Neural cell (in vitro differentiated cells): ENCODE results near the gene DEK. TPM values are rescaled to one million over a fixed set of nuclear protein-coding genes. Genes with fewer than 3 reads are reported as not detected.
"Not testable (repeated sequence)": the region's sequence is repeated elsewhere in the genome, so short reads cannot be mapped to it uniquely, and the experiment has no call there.

ENCODE experiments used
- H2AFZ ChIP-seq: fragments of 200-600, 300-800 bp; sonication (generic), shearing (Covaris generic); 2 replicates; pipeline ENCODE4 v1.6.0; 2014; ENCODE audit warnings: low read depth, mild to moderate bottlenecking, antibody characterized with exemption, low read length, moderate library complexity
- H3F3A ChIP-seq: fragments of 200-600 bp; shearing (Covaris generic); 2 replicates; pipeline ENCODE4 v1.6.1; 2016; ENCODE audit warnings: mild to moderate bottlenecking, moderate library complexity, mixed read lengths, antibody characterized with exemption, low read length; ENCODE audit not compliant: insufficient read depth, poor library complexity, severe bottlenecking
- H3K27ac ChIP-seq: fragments of 200-600, 300-800 bp; sonication (generic), shearing (Covaris generic); 2 replicates; pipeline ENCODE4 v1.5.1; 2014; ENCODE audit warnings: mild to moderate bottlenecking, low read length, moderate library complexity
- H3K27me3 ChIP-seq: fragments of 300-800, 200-600 bp; sonication (generic), shearing (Covaris generic); 2 replicates; pipeline ENCODE4 v1.6.0; 2014; ENCODE audit warnings: mild to moderate bottlenecking, low read depth, low read length, moderate library complexity; ENCODE audit not compliant: insufficient read depth
- H3K36me3 ChIP-seq: fragments of 300-800, 200-600 bp; sonication (generic), shearing (Covaris generic); 2 replicates; pipeline ENCODE4 v1.5.1; 2014; ENCODE audit warnings: mild to moderate bottlenecking, antibody characterized with exemption, low read length, moderate library complexity; ENCODE audit not compliant: insufficient read depth
- H3K4me2 ChIP-seq: fragments of 300-800, 200-600 bp; sonication (generic), shearing (Covaris generic); 2 replicates; pipeline ENCODE4 v1.6.0; 2014; ENCODE audit warnings: mild to moderate bottlenecking, low read length
- H3K4me3 ChIP-seq: fragments of 300-800, 200-600 bp; sonication (generic), shearing (Covaris generic); 2 replicates; pipeline ENCODE4 v1.5.1; 2014; ENCODE audit warnings: mild to moderate bottlenecking, low read length, moderate library complexity
- H3K79me2 ChIP-seq: fragments of 200-600 bp; shearing (Covaris generic); replicated peaks from 2 replicates; pipeline ENCODE4 v1.6.0; 2014; ENCODE audit warnings: mild to moderate bottlenecking, low read length, moderate library complexity; ENCODE audit not compliant: insufficient read depth
- H3K9ac ChIP-seq: fragments of 300-800, 200-600 bp; sonication (generic), shearing (Covaris generic); 2 replicates; pipeline ENCODE4 v1.6.1; 2016; ENCODE audit warnings: mild to moderate bottlenecking, low read length, mixed read lengths
- H3K9me2 ChIP-seq: fragments of 200-600 bp; shearing (Covaris generic); 2 replicates; pipeline ENCODE4 v1.6.1; 2016; ENCODE audit warnings: mild to moderate bottlenecking, low read length, mixed read lengths; ENCODE audit not compliant: insufficient read depth
- H3K9me3 ChIP-seq: fragments of 200-600, 300-800 bp; sonication (generic), shearing (Covaris generic); 2 replicates; pipeline ENCODE4 v1.6.1; 2016; ENCODE audit warnings: mild to moderate bottlenecking, mixed run types, low read length, moderate library complexity, mixed read lengths
- H4K20me1 ChIP-seq: fragments of 200-600 bp; shearing (Covaris generic); 2 replicates; pipeline ENCODE4 v1.6.1; 2016; ENCODE audit warnings: mild to moderate bottlenecking, mixed run types; ENCODE audit not compliant: insufficient read depth
- CTCF ChIP-seq: fragments of 450-650 bp; IDR thresholded peaks from 2 replicates; pipeline ENCODE4 v1.5.1; 2014; ENCODE audit warnings: antibody characterized with exemption, mild to moderate bottlenecking, moderate library complexity; ENCODE audit not compliant: poor library complexity, severe bottlenecking
- EP300 ChIP-seq: fragments of 450-650 bp; conservative IDR thresholded peaks from 2 replicates; pipeline ENCODE4 v1.6.1; 2014; ENCODE audit warnings: antibody characterized with exemption, mild to moderate bottlenecking, moderate library complexity; ENCODE audit not compliant: poor library complexity, severe bottlenecking
- EZH2 ChIP-seq: fragments of 200-600, 300-800 bp; shearing (Covaris generic), sonication (generic); IDR thresholded peaks from 2 replicates; pipeline ENCODE4 v1.6.1; 2014; ENCODE audit warnings: antibody characterized with exemption, low read length, borderline replicate concordance, mild to moderate bottlenecking; ENCODE audit not compliant: insufficient read depth, poor library complexity, severe bottlenecking
- MXI1 ChIP-seq: fragments of 450-650 bp; conservative IDR thresholded peaks from 2 replicates; pipeline ENCODE4 v1.6.1; 2014; ENCODE audit warnings: antibody characterized with exemption, mild to moderate bottlenecking; ENCODE audit not compliant: poor library complexity, severe bottlenecking
- POLR2AphosphoS5 ChIP-seq: IDR thresholded peaks from 2 replicates; pipeline ENCODE4 v1.6.1; 2012
- RAD21 ChIP-seq: fragments of 450-650 bp; conservative IDR thresholded peaks from 2 replicates; pipeline ENCODE4 v1.6.1; 2014; ENCODE audit warnings: antibody characterized with exemption, mild to moderate bottlenecking, moderate library complexity
- SMC3 ChIP-seq: fragments of 450-650 bp; conservative IDR thresholded peaks from 2 replicates; pipeline ENCODE4 v1.6.1; 2014; ENCODE audit warnings: antibody characterized with exemption, mild to moderate bottlenecking, moderate library complexity; ENCODE audit not compliant: poor library complexity
- TAF1 ChIP-seq: IDR thresholded peaks from 2 replicates; pipeline ENCODE4 v1.6.1; 2012; ENCODE audit warnings: low read depth
- polyA plus RNA-seq: library from polyadenylated mRNA; depleted of rRNA; stranded (reverse); fragments of >200 nt; gene quantifications from 2 replicates; pipeline ENCODE4 v1.2.3, GENCODE V29; 2014
- TF ChIP-seq, protein P1 (sequence below): IDR thresholded peaks from 2 replicates; pipeline ENCODE4 v1.6.1; 2012; ENCODE audit warnings: borderline replicate concordance

Gene DEK
- polyA plus RNA-seq, 1 donor from 2014 or later: 94.3 TPM

GRCh38 chr6:18209539-18210197 is 54.7 kb downstream of the DEK start:
- no peak overlapping the region for H3K27ac ChIP-seq
- no peaks in the 10 kb centered on the region for H3K27me3 ChIP-seq
- H3K9me2 ChIP-seq: no peaks in the 10 kb centered on the region
- no peaks in the 10 kb centered on the region for H4K20me1 ChIP-seq
- no peak for TF ChIP-seq CTCF
- TF ChIP-seq SMC3: no peak
- no peak for TF ChIP-seq TAF1
- TF ChIP-seq POLR2AphosphoS5: no peak
- TF ChIP-seq, protein P1, sequence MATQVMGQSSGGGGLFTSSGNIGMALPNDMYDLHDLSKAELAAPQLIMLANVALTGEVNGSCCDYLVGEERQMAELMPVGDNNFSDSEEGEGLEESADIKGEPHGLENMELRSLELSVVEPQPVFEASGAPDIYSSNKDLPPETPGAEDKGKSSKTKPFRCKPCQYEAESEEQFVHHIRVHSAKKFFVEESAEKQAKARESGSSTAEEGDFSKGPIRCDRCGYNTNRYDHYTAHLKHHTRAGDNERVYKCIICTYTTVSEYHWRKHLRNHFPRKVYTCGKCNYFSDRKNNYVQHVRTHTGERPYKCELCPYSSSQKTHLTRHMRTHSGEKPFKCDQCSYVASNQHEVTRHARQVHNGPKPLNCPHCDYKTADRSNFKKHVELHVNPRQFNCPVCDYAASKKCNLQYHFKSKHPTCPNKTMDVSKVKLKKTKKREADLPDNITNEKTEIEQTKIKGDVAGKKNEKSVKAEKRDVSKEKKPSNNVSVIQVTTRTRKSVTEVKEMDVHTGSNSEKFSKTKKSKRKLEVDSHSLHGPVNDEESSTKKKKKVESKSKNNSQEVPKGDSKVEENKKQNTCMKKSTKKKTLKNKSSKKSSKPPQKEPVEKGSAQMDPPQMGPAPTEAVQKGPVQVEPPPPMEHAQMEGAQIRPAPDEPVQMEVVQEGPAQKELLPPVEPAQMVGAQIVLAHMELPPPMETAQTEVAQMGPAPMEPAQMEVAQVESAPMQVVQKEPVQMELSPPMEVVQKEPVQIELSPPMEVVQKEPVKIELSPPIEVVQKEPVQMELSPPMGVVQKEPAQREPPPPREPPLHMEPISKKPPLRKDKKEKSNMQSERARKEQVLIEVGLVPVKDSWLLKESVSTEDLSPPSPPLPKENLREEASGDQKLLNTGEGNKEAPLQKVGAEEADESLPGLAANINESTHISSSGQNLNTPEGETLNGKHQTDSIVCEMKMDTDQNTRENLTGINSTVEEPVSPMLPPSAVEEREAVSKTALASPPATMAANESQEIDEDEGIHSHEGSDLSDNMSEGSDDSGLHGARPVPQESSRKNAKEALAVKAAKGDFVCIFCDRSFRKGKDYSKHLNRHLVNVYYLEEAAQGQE: no peak
- no peak for TF ChIP-seq EP300
- no peak for TF ChIP-seq RAD21
- TF ChIP-seq EZH2: no peak
- TF ChIP-seq MXI1: no peak
- no peak overlapping the region for H3K9ac ChIP-seq
- H3K79me2 ChIP-seq: no peaks in the 10 kb centered on the region
- H2AFZ ChIP-seq: no peak overlapping the region
- no peaks in the 10 kb centered on the region for H3K9me3 ChIP-seq
- H3K4me2 ChIP-seq: no peak overlapping the region
- H3K36me3 ChIP-seq: peaks cover 5% of the 10 kb centered on the region
- H3F3A ChIP-seq: no peaks in the 10 kb centered on the region
- no peak overlapping the region for H3K4me3 ChIP-seq

DNA sequence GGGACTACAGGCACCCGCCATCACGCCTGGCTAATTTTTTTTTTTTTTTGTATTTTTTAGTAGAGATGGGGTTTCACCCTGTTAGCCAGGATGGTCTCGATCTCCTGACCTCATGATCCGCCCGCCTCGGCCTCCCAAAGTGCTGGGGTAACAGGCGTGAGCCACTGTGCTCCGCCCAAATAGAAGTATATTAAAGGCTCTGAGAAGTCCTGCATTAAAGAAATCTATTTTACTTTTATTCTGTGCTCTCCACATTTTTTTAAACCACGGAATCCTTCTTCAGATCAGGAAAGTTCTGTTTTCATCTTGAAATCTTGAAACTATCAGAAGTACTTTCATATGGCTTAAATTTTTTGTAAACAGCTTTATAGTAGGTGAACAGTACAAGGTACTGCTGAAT is 55.6 kb downstream of the DEK start:
- not testable (repeated sequence) for H3K36me3 ChIP-seq, H4K20me1 ChIP-seq, H3K9me3 ChIP-seq, H2AFZ ChIP-seq, H3K9ac ChIP-seq, H3K27me3 ChIP-seq, H3K4me3 ChIP-seq, H3F3A ChIP-seq, H3K27ac ChIP-seq, H3K79me2 ChIP-seq, H3K9me2 ChIP-seq, H3K4me2 ChIP-seq

DNA sequence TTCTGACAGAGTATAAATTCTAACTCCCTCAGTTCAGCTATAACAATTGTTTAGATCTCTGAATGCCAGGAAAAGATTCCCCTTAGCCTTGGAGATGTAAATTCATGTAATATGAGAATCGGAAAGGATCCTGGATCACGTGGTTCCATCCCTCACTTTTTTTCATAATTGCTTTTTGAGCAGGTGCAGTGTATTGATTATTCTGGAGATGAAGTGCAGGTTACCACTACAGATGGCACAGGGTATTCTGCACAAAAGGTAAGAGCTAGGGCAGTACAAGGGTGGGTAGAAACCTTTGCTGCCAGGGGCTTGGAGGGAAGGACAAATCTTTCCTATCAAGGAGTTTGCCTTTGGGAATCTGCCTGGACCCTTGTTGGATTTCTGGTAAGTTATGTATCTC is 56.4 kb downstream of the DEK start:
- TF ChIP-seq EZH2 (no peak), SMC3 (no peak)
- no peaks in the 10 kb centered on the region for H4K20me1 ChIP-seq
- no peak overlapping the region for H3K4me2 ChIP-seq
- H3K79me2 ChIP-seq: no peaks in the 10 kb centered on the region
- H3K27ac ChIP-seq: no peak overlapping the region
- peaks cover 5% of the 10 kb centered on the region for H3K36me3 ChIP-seq
- H3K27me3 ChIP-seq: no peaks in the 10 kb centered on the region
- no peak overlapping the region for H3K4me3 ChIP-seq
- no peak overlapping the region for H2AFZ ChIP-seq
- H3K9me2 ChIP-seq: no peaks in the 10 kb centered on the region
- no peak overlapping the region for H3K9ac ChIP-seq
- H3K9me3 ChIP-seq: no peaks in the 10 kb centered on the region
- H3F3A ChIP-seq: no peaks in the 10 kb centered on the region
